GM12878 (cell line): ENCODE results near the gene SPATC1L. TPM values are rescaled to one million over a fixed set of nuclear protein-coding genes. Genes with fewer than 3 reads are reported as not detected.

Source experiments
- ATAC-seq: fragments of 200-7000 bp; cut with Tn5 transposase; 3 replicates; pipeline ENCODE4 v1.9.1; 2020; ENCODE audit warnings: mild to moderate bottlenecking, moderate library complexity
- BruUV-seq: library from RNA; stranded (reverse); fragments of 400-500 nt; replicated peaks from 2 replicates; lab custom pipeline; 2021; lab: Mats Ljungman, UMichigan
- CTCF ChIA-PET: fragments of 300-600 bp; sonication (Branson Sonifier 250); formaldehyde crosslinking; extraction: SDS; loops from one replicate; lab custom pipeline; 2021; ENCODE audit warnings: inconsistent platforms; lab: Yijun Ruan, JAX
- POLR2A ChIA-PET: fragments of 350-600 bp; formaldehyde crosslinking; extraction: SDS; loops from one replicate; lab custom pipeline; 2021; ENCODE audit warnings: inconsistent platforms; lab: Charles Lee
- RAD21 ChIA-PET: fragments of 300-600 bp; sonication (Branson Sonifier 250); formaldehyde crosslinking; loops from one replicate; lab custom pipeline; 2023; ENCODE audit warnings: antibody characterized with exemption; ENCODE audit not compliant: unreplicated experiment; lab: Charles Lee
- SMC1A ChIA-PET: fragments of 300-600 bp; sonication (Branson Sonifier 250); formaldehyde crosslinking; loops from one replicate; lab custom pipeline; 2023; ENCODE audit not compliant: unreplicated experiment, uncharacterized antibody; lab: Charles Lee
- DNase-seq: peaks from one replicate; pipeline ENCODE4 v3.0.0-alpha.2; 2011; ENCODE audit warnings: low read depth, low spot score
- FAIRE-seq: peaks from 3 replicates; lab custom pipeline; 2011; peaks lifted over from hg19 to GRCh38; lab: Jason Lieb, UNC
- H2AFZ ChIP-seq: 2 replicates; pipeline ENCODE4 v1.6.0; 2011; ENCODE audit warnings: low read depth, low read length, control low read depth; ENCODE audit not compliant: control insufficient read depth
- H3K27ac ChIP-seq: 2 replicates; pipeline ENCODE4 v1.5.1; 2011; ENCODE audit warnings: control low read depth; ENCODE audit not compliant: control insufficient read depth, insufficient read depth
- H3K27me3 ChIP-seq, 2 experiments: replicated peaks in 1 of 2; 2 replicates each; pipeline versions ENCODE4 v1.6.0 to v1.6.1; 2011; ENCODE audit warnings: low read length in 1 of 2; ENCODE audit not compliant: control insufficient read depth in 2 of 2, insufficient read depth in 2 of 2
- H3K36me3 ChIP-seq, 2 experiments: 2 replicates each; pipeline ENCODE4 v1.5.1; 2011; ENCODE audit warnings: low read length in 1 of 2; ENCODE audit not compliant: control insufficient read depth in 2 of 2, insufficient read depth in 2 of 2
- H3K4me1 ChIP-seq: 2 replicates; pipeline ENCODE4 v1.6.1; 2011; ENCODE audit warnings: mild to moderate bottlenecking, low read length, moderate library complexity, mixed read lengths; ENCODE audit not compliant: control insufficient read depth, insufficient read depth
- H3K4me2 ChIP-seq: 2 replicates; pipeline ENCODE4 v1.6.0; 2011; ENCODE audit warnings: control low read depth; ENCODE audit not compliant: control insufficient read depth, insufficient read depth
- H3K4me3 ChIP-seq: fragments of 200-600 bp; sonication (generic); 2 replicates; pipeline ENCODE4 v1.5.1; 2016
- H3K79me2 ChIP-seq: 2 replicates; pipeline ENCODE4 v1.6.0; 2011; ENCODE audit warnings: low read length; ENCODE audit not compliant: control insufficient read depth, insufficient read depth
- H3K9ac ChIP-seq: 2 replicates; pipeline ENCODE4 v1.8.0; 2011; ENCODE audit warnings: low read length, control low read depth, mixed read lengths; ENCODE audit not compliant: control insufficient read depth, insufficient read depth
- H3K9me3 ChIP-seq: replicated peaks from 3 replicates; pipeline ENCODE4 v1.5.1; 2011; ENCODE audit warnings: mild to moderate bottlenecking, low read length; ENCODE audit not compliant: control insufficient read depth, insufficient read depth
- H4K20me1 ChIP-seq: 2 replicates; pipeline ENCODE4 v1.6.0; 2011; ENCODE audit not compliant: control insufficient read depth, insufficient read depth
- CBFB ChIP-seq: IDR thresholded peaks from 2 replicates; pipeline ENCODE4 v1.6.1; 2016; ENCODE audit warnings: antibody characterized with exemption, low read depth
- EGR1 ChIP-seq, 2 experiments: IDR thresholded peaks; 1 replicate in 1 of 2; 2 replicates in 1 of 2; pipeline ENCODE4 v1.6.1; 2011 to 2012; ENCODE audit warnings: low read depth in 2 of 2, low read length in 2 of 2, borderline replicate concordance in 1 of 2, mild to moderate bottlenecking in 1 of 2, moderate library complexity in 1 of 2
- EZH2 ChIP-seq: IDR thresholded peaks from 2 replicates; pipeline ENCODE4 v1.6.1; 2012; ENCODE audit warnings: low read depth, mild to moderate bottlenecking, control low read depth, inconsistent platforms, low read length, borderline replicate concordance; ENCODE audit not compliant: control insufficient read depth
- PAX8 ChIP-seq: fragments of 450-650 bp; IDR thresholded peaks from 2 replicates; pipeline ENCODE4 v1.6.1; 2017; ENCODE audit warnings: mild to moderate bottlenecking, moderate library complexity
- RAD21 ChIP-seq: IDR thresholded peaks from 2 replicates; pipeline ENCODE4 v1.6.1; 2011; ENCODE audit warnings: mild to moderate bottlenecking, low read depth, low read length, moderate library complexity; ENCODE audit not compliant: insufficient read depth
- RUNX3 ChIP-seq: IDR thresholded peaks from 2 replicates; pipeline ENCODE4 v1.6.1; 2012; ENCODE audit warnings: low read length, inconsistent platforms
- YBX1 ChIP-seq: fragments of 450-650 bp; IDR thresholded peaks from 2 replicates; pipeline ENCODE4 v1.6.1; 2016; ENCODE audit warnings: antibody characterized with exemption
- ZBTB33 ChIP-seq: fragments of 450-650 bp; IDR thresholded peaks from 2 replicates; pipeline ENCODE4 v1.6.1; 2017; ENCODE audit warnings: mild to moderate bottlenecking
- ZNF592 ChIP-seq: fragments of 450-650 bp; IDR thresholded peaks from 2 replicates; pipeline ENCODE4 v1.6.1; 2017; ENCODE audit warnings: mild to moderate bottlenecking, moderate library complexity
- ZNF687 ChIP-seq: fragments of 450-650 bp; IDR thresholded peaks from 2 replicates; pipeline ENCODE4 v1.6.1; 2017; ENCODE audit warnings: mild to moderate bottlenecking, moderate library complexity
- WGBS: methylation state at CpG from one replicate; pipeline ENCODE4 v1.1.6; 2016; ENCODE audit warnings: low lambda C conversion rate; ENCODE audit not compliant: insufficient replicate concordance, insufficient coverage; ENCODE audit errors: missing lambda C conversion rate; 5-methylcytosine and 5-hydroxymethylcytosine counted together
- in situ Hi-C: fragments of 300-500 bp; cut with MboI; formaldehyde crosslinking; loops from 9 replicates; pipeline ENCODE4 v1.14.3; 2018; ENCODE audit warnings: mixed read lengths
- intact Hi-C: fragments of 100-400 bp; cut with micrococcal nuclease; formaldehyde crosslinking; loops from one replicate; pipeline ENCODE4 v1.14.2; 2022; ENCODE audit not compliant: unreplicated experiment
- polyA plus RNA-seq, 11 experiments: library from polyadenylated mRNA; depleted of rRNA in 4 of 11; unstranded in 6 of 11; stranded (reverse) in 5 of 11; fragments of >200 nt; fragmentation: Nextera tagmentation in 4 of 11; fragmentation: Illumina TruSeq in 1 of 11; extraction: Ambion mirVana in 4 of 11; extraction: Trizol in 1 of 11; gene quantifications; 1 replicate in 1 of 11; 2 replicates in 10 of 11; pipeline versions ENCODE4 v1.2.1 to v1.2.3, GENCODE V29; 2011 to 2016; ENCODE audit warnings: inconsistent platforms in 2 of 11, missing spikeins in 2 of 11, low read depth in 1 of 11
- total RNA-seq, 4 experiments: library from RNA; depleted of rRNA in 3 of 4; stranded (reverse); fragments of >200 nt in 3 of 4; fragmentation: Illumina TruSeq in 1 of 4; extraction: Trizol in 1 of 4; gene quantifications; 2 replicates each; pipeline versions ENCODE4 v1.2.1 to v1.2.3, GENCODE V29; 2013 to 2021

SPATC1L gene
- total and polyA plus RNA-seq, 10 of the 15 experiments (the other 5 are each of a cell fraction or from before 2014, with no cell fraction given) = 1.4 to 16.0 (median 7.0) TPM; not detected in 2

GRCh38 chr21:46120301-46121285 is 63.7 kb downstream of the SPATC1L start (continued):
- no peak for TF ChIP-seq ZNF687
- TF ChIP-seq EZH2 = no peak
- no peak for TF ChIP-seq RAD21

- Histone ChIP-seq H3K9me3 (no peaks in the 10 kb centered on the region; the same call in 2 of the 3 replicates), H3K4me2 (no peak overlapping the region), H2AFZ (no peak overlapping the region), H3K27ac (no peak overlapping the region), H4K20me1 (no peaks in the 10 kb centered on the region), H3K27me3 (no peaks in the 10 kb centered on the region), H3K9ac (no peak overlapping the region), H3K36me3 (no peaks in the 10 kb centered on the region), H3K79me2 (no peaks in the 10 kb centered on the region), H3K4me3 (no peak overlapping the region), H3K4me1 (no peaks in the 10 kb centered on the region)
- DNase-seq (no peak), FAIRE-seq (no peak), ATAC-seq (no peak)
- intact Hi-C loops = no loop called here
- POLR2A ChIA-PET = no interaction called here
- CTCF ChIA-PET = no interaction called here
- RAD21 ChIA-PET = no interaction called here
- whole genome bisulfite sequencing = 9% methylated on average over 12 of the region's 14 CpGs
- BruUV-seq = no TSS peak
- in situ Hi-C loops = no loop called here
- SMC1A ChIA-PET = no interaction called here
- TF ChIP-seq ZNF592 = no peak
- no peak for TF ChIP-seq EGR1 (IDR thresholded peaks at IDR 0.05; ENCODE audit: borderline replicate concordance in 1 of 2, low read depth in 2 of 2, low read length in 2 of 2)
- no peak for TF ChIP-seq CBFB
- TF ChIP-seq RUNX3 = no peak
- no peak for TF ChIP-seq PAX8
- TF ChIP-seq ZBTB33 = no peak
- no peak for TF ChIP-seq YBX1
Measured at GRCh38 chr21:46119637-46120271, 64.5 kb downstream of the SPATC1L start.
